ENCODE results near the gene TMEM221.

The TMEM221 gene

DNA sequence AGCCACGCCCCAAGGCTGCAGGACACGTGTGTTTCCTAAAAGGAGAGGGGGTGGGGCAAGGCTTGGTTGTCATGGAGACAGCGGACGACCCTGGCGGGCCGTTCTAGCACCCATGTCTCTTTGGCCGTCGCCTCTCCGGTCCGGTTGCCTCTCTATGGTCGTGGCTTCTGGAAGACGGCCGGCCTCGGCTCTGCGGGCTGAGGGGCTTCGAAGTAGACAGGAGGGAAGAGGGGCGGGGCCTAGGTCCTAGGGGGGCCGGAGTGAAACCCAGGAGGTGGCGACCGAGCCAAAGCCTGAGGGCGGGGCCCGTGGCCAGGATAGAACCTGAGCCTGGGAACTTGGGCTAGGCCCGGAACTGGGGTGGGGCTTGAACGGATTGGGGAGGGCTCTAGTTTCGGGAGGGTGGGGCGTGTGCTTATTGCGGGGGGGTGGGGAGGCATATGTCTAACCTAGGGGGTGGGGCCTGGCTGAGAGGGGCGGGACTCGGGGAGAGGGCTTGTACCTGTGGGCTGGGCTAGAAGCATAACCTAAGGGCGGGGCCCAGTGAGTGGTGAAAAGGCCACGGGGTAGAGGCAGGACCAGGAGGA is 21.1 kb upstream of the TMEM221 start (continued):
- TF ChIP-seq, protein P1, sequence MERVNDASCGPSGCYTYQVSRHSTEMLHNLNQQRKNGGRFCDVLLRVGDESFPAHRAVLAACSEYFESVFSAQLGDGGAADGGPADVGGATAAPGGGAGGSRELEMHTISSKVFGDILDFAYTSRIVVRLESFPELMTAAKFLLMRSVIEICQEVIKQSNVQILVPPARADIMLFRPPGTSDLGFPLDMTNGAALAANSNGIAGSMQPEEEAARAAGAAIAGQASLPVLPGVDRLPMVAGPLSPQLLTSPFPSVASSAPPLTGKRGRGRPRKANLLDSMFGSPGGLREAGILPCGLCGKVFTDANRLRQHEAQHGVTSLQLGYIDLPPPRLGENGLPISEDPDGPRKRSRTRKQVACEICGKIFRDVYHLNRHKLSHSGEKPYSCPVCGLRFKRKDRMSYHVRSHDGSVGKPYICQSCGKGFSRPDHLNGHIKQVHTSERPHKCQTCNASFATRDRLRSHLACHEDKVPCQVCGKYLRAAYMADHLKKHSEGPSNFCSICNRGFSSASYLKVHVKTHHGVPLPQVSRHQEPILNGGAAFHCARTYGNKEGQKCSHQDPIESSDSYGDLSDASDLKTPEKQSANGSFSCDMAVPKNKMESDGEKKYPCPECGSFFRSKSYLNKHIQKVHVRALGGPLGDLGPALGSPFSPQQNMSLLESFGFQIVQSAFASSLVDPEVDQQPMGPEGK (tag by site-specific recombination; IDR thresholded peaks at IDR 0.05) = peak; percentile 79; the same call in 1 of the 2 replicates
- no peak for TF ChIP-seq ZBTB1 (tag by site-specific recombination; IDR thresholded peaks at IDR 0.05)
- TF ChIP-seq, protein P2, sequence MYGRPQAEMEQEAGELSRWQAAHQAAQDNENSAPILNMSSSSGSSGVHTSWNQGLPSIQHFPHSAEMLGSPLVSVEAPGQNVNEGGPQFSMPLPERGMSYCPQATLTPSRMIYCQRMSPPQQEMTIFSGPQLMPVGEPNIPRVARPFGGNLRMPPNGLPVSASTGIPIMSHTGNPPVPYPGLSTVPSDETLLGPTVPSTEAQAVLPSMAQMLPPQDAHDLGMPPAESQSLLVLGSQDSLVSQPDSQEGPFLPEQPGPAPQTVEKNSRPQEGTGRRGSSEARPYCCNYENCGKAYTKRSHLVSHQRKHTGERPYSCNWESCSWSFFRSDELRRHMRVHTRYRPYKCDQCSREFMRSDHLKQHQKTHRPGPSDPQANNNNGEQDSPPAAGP (tag by site-specific recombination; IDR thresholded peaks at IDR 0.05) = no peak
- TF ChIP-seq KLF10 (tag by site-specific recombination; IDR thresholded peaks at IDR 0.05) = peak; percentile 85
- no peak for TF ChIP-seq ZNF560 (tag by site-specific recombination; IDR thresholded peaks at IDR 0.05; ENCODE audit: borderline replicate concordance)
- TF ChIP-seq ZNF335 (tag by site-specific recombination; conservative IDR thresholded peaks at IDR 0.05) = peak; percentile 96
- TF ChIP-seq, protein P3, sequence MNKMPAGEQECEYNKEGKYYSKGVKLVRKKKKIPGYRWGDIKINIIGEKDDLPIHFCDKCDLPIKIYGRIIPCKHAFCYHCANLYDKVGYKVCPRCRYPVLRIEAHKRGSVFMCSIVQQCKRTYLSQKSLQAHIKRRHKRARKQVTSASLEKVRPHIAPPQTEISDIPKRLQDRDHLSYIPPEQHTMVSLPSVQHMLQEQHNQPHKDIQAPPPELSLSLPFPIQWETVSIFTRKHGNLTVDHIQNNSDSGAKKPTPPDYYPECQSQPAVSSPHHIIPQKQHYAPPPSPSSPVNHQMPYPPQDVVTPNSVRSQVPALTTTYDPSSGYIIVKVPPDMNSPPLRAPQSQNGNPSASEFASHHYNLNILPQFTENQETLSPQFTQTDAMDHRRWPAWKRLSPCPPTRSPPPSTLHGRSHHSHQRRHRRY (tag by site-specific recombination; IDR thresholded peaks at IDR 0.05) = no peak
- no peak for TF ChIP-seq ZNF433 (tag by site-specific recombination; IDR thresholded peaks at IDR 0.05; ENCODE audit: low read depth)
- TF ChIP-seq FEZF1 (tag by site-specific recombination; IDR thresholded peaks at IDR 0.05) = no peak
- no peak for TF ChIP-seq ZFP3 (tag by site-specific recombination; IDR thresholded peaks at IDR 0.05; ENCODE audit: low read depth)
- TF ChIP-seq, protein P4, sequence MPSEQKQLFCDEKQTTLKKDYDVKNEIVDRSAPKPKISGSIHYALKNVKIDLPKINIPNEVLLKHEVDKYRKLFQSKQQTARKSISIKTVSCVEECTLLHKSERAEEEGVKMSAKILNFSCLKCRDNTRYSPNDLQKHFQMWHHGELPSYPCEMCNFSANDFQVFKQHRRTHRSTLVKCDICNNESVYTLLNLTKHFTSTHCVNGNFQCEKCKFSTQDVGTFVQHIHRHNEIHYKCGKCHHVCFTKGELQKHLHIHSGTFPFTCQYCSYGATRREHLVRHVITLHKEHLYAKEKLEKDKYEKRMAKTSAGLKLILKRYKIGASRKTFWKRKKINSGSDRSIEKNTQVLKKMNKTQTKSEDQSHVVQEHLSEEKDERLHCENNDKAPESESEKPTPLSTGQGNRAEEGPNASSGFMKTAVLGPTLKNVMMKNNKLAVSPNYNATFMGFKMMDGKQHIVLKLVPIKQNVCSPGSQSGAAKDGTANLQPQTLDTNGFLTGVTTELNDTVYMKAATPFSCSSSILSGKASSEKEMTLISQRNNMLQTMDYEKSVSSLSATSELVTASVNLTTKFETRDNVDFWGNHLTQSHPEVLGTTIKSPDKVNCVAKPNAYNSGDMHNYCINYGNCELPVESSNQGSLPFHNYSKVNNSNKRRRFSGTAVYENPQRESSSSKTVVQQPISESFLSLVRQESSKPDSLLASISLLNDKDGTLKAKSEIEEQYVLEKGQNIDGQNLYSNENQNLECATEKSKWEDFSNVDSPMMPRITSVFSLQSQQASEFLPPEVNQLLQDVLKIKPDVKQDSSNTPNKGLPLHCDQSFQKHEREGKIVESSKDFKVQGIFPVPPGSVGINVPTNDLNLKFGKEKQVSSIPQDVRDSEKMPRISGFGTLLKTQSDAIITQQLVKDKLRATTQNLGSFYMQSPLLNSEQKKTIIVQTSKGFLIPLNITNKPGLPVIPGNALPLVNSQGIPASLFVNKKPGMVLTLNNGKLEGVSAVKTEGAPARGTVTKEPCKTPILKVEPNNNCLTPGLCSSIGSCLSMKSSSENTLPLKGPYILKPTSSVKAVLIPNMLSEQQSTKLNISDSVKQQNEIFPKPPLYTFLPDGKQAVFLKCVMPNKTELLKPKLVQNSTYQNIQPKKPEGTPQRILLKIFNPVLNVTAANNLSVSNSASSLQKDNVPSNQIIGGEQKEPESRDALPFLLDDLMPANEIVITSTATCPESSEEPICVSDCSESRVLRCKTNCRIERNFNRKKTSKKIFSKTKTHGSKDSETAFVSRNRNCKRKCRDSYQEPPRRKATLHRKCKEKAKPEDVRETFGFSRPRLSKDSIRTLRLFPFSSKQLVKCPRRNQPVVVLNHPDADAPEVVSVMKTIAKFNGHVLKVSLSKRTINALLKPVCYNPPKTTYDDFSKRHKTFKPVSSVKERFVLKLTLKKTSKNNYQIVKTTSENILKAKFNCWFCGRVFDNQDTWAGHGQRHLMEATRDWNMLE (tag by site-specific recombination; conservative IDR thresholded peaks at IDR 0.05; ENCODE audit: low read depth) = no peak
- peak; percentile 86 for TF ChIP-seq ZNF561 (tag by site-specific recombination; IDR thresholded peaks at IDR 0.05; ENCODE audit: borderline replicate concordance)
- peak; percentile 32; the same call in 1 of the 2 replicates for TF ChIP-seq ZIC2 (tag by site-specific recombination; IDR thresholded peaks at IDR 0.05)
- TF ChIP-seq, protein P5, sequence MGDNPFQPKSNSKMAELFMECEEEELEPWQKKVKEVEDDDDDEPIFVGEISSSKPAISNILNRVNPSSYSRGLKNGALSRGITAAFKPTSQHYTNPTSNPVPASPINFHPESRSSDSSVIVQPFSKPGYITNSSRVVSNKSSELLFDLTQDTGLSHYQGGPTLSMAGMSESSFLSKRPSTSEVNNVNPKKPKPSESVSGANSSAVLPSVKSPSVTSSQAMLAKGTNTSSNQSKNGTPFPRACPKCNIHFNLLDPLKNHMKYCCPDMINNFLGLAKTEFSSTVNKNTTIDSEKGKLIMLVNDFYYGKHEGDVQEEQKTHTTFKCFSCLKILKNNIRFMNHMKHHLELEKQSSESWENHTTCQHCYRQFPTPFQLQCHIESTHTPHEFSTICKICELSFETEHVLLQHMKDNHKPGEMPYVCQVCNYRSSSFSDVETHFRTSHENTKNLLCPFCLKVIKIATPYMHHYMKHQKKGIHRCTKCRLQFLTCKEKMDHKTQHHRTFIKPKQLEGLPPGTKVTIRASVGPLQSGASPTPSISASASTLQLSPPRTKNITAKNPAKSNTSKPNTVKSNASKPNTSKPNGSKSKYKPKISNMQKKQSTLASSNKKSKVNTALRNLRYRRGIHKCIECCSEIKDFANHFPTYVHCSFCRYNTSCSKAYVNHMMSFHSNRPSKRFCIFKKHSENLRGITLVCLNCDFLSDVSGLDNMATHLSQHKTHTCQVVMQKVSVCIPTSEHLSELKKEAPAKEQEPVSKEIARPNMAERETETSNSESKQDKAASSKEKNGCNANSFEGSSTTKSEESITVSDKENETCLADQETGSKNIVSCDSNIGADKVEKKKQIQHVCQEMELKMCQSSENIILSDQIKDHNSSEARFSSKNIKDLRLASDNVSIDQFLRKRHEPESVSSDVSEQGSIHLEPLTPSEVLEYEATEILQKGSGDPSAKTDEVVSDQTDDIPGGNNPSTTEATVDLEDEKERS (tag by site-specific recombination; IDR thresholded peaks at IDR 0.05) = no peak
- TF ChIP-seq ZFP69B (tag by site-specific recombination; IDR thresholded peaks at IDR 0.05) = no peak
- TF ChIP-seq SP3 (tag by site-specific recombination; IDR thresholded peaks at IDR 0.05) = peak; percentile 47
- TF ChIP-seq REPIN1 (tag by site-specific recombination; IDR thresholded peaks at IDR 0.05; ENCODE audit: low read depth) = no peak
- TF ChIP-seq ZBTB17 (tag by site-specific recombination; IDR thresholded peaks at IDR 0.05) = no peak
- TF ChIP-seq MZF1 (tag by site-specific recombination; IDR thresholded peaks at IDR 0.05; ENCODE audit: borderline replicate concordance) = no peak
- TF ChIP-seq MEIS1 (CRISPR knock-in tag; IDR thresholded peaks at IDR 0.05; ENCODE audit: borderline replicate concordance) = no peak
- no peak for TF ChIP-seq ZNF175 (tag by site-specific recombination; IDR thresholded peaks at IDR 0.05)
- no peak for TF ChIP-seq GLI2 (tag by site-specific recombination; IDR thresholded peaks at IDR 0.05; ENCODE audit: borderline replicate concordance, low read depth)
- no peak for TF ChIP-seq PRDM1 (tag by site-specific recombination; IDR thresholded peaks at IDR 0.05)
- no peak for TF ChIP-seq ZNF548 (tag by site-specific recombination; IDR thresholded peaks at IDR 0.05)
- no peak for TF ChIP-seq ZFP37 (tag by site-specific recombination; IDR thresholded peaks at IDR 0.05)
- TF ChIP-seq ZNF366 (tag by site-specific recombination; conservative IDR thresholded peaks at IDR 0.05) = no peak
- peak; percentile 50; the same call in 1 of the 2 replicates for TF ChIP-seq ZNF341 (tag by site-specific recombination; IDR thresholded peaks at IDR 0.05; ENCODE audit: low read depth)
- 0 out of 2 replicates have a peak, but pooled peaks have one; percentile 34 for TF ChIP-seq ZNF394 (tag by site-specific recombination; IDR thresholded peaks at IDR 0.05; ENCODE audit: borderline replicate concordance)
- no peak for TF ChIP-seq WT1 (tag by site-specific recombination; IDR thresholded peaks at IDR 0.05)

Data from HEK293 (cell line).